Stimulated activated CD4-positive, alpha-beta T cell treated with anti-CD3 and anti-CD28 coated beads, Interleukin-2, amount 100 ng/mL, for 24 hours (primary cell): Measurements from ENCODE around the gene HS6ST1.

ENCODE experiments used
- DNase-seq, 2 donors: peaks; one replicate each; pipeline ENCODE4 v3.0.0-alpha.2; 2020

The HS6ST1 gene

GRCh38 chr2:128233790-128234395 is 84.8 kb downstream of the HS6ST1 start:
- no peak for DNase-seq

- DNase-seq, result peak; percentile 87 to 91
Measured at GRCh38 chr2:128232965-128233789, 85.5 kb downstream of the HS6ST1 start.

GRCh38 chr2:128228894-128229293 is 89.8 kb downstream of the HS6ST1 start:
- DNase-seq, result no peak

GRCh38 chr2:128227862-128228261 is 90.8 kb downstream of the HS6ST1 start:
- DNase-seq, result no peak

GRCh38 chr2:128219891-128220290 is 98.8 kb downstream of the HS6ST1 start:
- no peak for DNase-seq

GRCh38 chr2:128217671-128218070 is 101.0 kb downstream of the HS6ST1 start:
- DNase-seq, result no peak

- no peak for DNase-seq
Measured at GRCh38 chr2:128215897-128216642, 102.6 kb downstream of the HS6ST1 start.
